ENCODE results near the gene TMA7B.

Gene TMA7B

DNA sequence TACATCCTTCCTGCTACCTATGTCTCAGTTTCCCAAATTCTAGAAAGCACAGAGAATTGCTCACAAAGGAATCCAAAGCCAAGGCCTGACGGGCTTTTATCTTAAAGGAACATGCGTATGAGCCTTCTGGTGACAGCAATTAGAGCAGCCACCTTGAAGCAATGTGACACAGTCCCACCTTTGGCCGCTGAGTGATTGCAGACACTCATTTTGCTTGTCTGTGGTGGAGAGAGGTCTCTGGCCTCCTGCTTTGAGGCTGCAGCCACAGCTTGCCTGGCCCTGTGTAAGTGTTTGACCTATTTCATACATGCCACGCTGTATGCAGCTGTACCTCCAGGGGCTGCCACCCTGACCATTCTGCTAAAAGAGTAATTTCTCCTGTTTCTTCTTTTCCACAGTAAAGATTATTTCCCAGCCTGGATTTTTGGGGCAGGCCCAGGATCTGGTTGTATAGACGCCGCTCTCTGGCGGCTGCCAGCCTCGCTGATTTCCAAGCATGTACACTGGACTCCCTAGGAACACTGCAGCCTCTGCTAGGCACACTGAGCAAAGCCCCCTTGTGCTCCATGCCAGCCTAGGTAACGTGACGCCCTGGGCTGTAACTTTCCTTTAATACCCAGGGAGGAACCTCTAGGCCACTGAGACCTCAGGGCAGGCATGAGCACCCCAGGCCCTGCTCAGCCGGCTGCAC is 1.1 kb upstream of the TMA7B start:
- no peak for FAIRE-seq
- no peak for TF ChIP-seq POLR2A (IDR thresholded peaks at IDR 0.05; ENCODE audit: low read depth, low read length)
- no peak for TF ChIP-seq TAF1 (IDR thresholded peaks at IDR 0.05; ENCODE audit: borderline replicate concordance, low read depth, low read length)
- TF ChIP-seq POLR2AphosphoS5 (IDR thresholded peaks at IDR 0.05; ENCODE audit: low read depth, low read length) = no peak
- no peak for DNase-seq (ENCODE audit: insufficient read length)

GRCh38 chr22:39960791-39961746 is 872 bp downstream of the TMA7B start:
- TF ChIP-seq POLR2A (IDR thresholded peaks at IDR 0.05; ENCODE audit: low read depth, low read length) = no peak
- TF ChIP-seq TAF1 (IDR thresholded peaks at IDR 0.05; ENCODE audit: borderline replicate concordance, low read depth, low read length) = no peak
- TF ChIP-seq POLR2AphosphoS5 (IDR thresholded peaks at IDR 0.05; ENCODE audit: low read depth, low read length) = no peak
- FAIRE-seq (peak; percentile 99), DNase-seq (ENCODE audit: insufficient read length) (peak; percentile 58)

GRCh38 chr22:39962071-39962470 is 1.9 kb downstream of the TMA7B start:
- TF ChIP-seq POLR2AphosphoS5 (IDR thresholded peaks at IDR 0.05; ENCODE audit: low read depth, low read length) (no peak), TAF1 (IDR thresholded peaks at IDR 0.05; ENCODE audit: borderline replicate concordance, low read depth, low read length) (no peak)
- FAIRE-seq (no peak), DNase-seq (ENCODE audit: insufficient read length) (no peak)

GRCh38 chr22:39965748-39966147 is 5.6 kb downstream of the TMA7B start:
- FAIRE-seq (no peak), DNase-seq (ENCODE audit: insufficient read length) (no peak)
- TF ChIP-seq POLR2A (IDR thresholded peaks at IDR 0.05; ENCODE audit: low read depth, low read length) (no peak), TAF1 (IDR thresholded peaks at IDR 0.05; ENCODE audit: borderline replicate concordance, low read depth, low read length) (no peak), POLR2AphosphoS5 (IDR thresholded peaks at IDR 0.05; ENCODE audit: low read depth, low read length) (no peak)

DNA sequence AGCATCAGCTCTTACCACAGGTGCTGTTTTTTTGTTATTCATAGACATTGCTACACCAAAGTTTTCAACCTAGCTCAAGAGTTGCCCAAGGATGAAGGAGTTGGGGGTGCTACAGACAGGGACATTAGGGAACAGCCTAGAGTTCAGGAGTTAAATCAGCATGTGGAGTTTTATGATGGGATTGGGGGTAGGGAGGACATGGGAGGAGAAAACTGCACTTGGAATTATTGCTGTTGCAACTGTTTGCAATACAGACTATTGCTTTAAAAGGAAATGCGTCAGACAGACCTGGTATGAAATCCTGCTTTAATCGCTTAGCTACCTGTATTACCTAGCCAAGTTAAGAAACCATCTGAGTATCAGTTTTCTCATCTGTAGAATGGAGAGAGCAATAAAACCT is 6.3 kb downstream of the TMA7B start:
- no peak for FAIRE-seq
- no peak for DNase-seq (ENCODE audit: insufficient read length)
- TF ChIP-seq POLR2AphosphoS5 (IDR thresholded peaks at IDR 0.05; ENCODE audit: low read depth, low read length) = no peak
- TF ChIP-seq POLR2A (IDR thresholded peaks at IDR 0.05; ENCODE audit: low read depth, low read length) = no peak
- TF ChIP-seq TAF1 (IDR thresholded peaks at IDR 0.05; ENCODE audit: borderline replicate concordance, low read depth, low read length) = no peak

- DNase-seq (ENCODE audit: insufficient read length) (no peak), FAIRE-seq (no peak)
- no peak for TF ChIP-seq TAF1 (IDR thresholded peaks at IDR 0.05; ENCODE audit: borderline replicate concordance, low read depth, low read length)
- no peak for TF ChIP-seq POLR2A (IDR thresholded peaks at IDR 0.05; ENCODE audit: low read depth, low read length)
These were observed 7.1 kb downstream of the TMA7B start for GRCh38 chr22:39967103-39967829.

DNA sequence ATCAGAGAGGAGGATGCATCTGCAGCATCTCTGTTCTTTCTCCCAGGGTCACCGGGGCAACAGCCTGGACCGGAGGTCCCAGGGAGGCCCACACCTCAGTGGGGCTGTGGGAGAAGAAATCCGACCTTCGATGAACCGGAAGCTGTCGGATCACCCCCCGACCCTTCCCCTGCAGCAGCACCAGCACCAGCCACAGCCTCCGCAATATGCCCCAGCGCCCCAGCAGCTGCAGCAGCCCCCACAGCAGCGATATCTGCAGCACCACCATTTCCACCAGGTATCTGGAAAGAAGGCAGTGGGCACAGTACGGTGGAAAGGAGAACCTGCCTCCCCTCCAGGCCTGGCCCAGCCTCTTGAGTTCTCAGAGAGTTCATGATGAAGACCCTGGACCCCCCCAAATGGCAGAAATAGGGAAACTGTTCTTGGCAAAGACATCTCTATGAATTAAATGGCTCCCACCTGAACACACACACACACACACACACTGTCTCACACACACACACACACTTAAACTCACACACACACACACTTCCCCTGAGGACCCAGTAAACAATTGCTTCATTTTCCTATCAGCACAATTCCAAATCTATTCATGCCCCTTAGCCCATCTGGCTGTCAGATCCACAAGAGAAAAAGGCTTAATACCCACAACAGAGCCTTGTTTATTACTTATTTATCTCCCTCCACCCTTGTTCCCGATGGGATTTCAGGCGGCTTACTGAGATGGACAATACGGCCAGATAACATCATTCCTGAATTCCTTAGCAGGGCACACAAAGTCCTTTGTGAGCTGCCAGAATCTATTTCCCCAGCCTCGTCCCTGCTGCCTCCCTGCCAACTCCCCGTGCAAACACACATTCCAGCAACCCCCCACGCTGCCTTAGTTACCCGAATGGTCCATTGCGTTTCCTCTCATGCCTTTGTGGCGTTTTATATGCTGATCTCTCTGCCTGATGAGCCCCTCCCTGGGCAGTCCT is 8.1 kb downstream of the TMA7B start:
- DNase-seq (ENCODE audit: insufficient read length) (no peak), FAIRE-seq (no peak)
- TF ChIP-seq POLR2A (IDR thresholded peaks at IDR 0.05; ENCODE audit: low read depth, low read length) (no peak), POLR2AphosphoS5 (IDR thresholded peaks at IDR 0.05; ENCODE audit: low read depth, low read length) (no peak), TAF1 (IDR thresholded peaks at IDR 0.05; ENCODE audit: borderline replicate concordance, low read depth, low read length) (no peak)

GRCh38 chr22:39970742-39971141 is 10.5 kb downstream of the TMA7B start:
- DNase-seq (ENCODE audit: insufficient read length) (no peak), FAIRE-seq (no peak)
- TF ChIP-seq POLR2A (IDR thresholded peaks at IDR 0.05; ENCODE audit: low read depth, low read length) (no peak), POLR2AphosphoS5 (IDR thresholded peaks at IDR 0.05; ENCODE audit: low read depth, low read length) (no peak), TAF1 (IDR thresholded peaks at IDR 0.05; ENCODE audit: borderline replicate concordance, low read depth, low read length) (no peak)

DNA sequence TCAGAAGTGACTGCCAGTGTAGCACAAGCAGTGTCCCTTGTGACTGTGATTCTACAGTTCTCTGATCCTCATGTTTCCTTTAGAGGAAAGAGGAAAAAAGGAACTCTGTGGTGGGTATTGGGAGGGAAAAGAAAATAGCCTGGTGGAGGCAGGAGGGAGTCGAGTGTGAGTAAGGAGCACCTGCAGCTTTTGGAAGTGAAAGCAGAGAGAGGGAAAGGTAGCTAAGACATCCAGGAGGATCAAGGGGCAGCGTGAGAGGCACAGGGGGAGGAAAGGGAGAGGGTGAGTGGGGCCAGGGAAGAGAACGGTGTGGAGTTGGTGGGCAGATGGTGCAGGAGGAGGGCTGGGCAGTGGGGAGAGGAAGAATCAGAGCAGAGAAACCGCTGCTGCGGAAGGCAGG is 12.4 kb downstream of the TMA7B start:
- TF ChIP-seq POLR2A (IDR thresholded peaks at IDR 0.05; ENCODE audit: low read depth, low read length) (no peak), POLR2AphosphoS5 (IDR thresholded peaks at IDR 0.05; ENCODE audit: low read depth, low read length) (no peak), TAF1 (IDR thresholded peaks at IDR 0.05; ENCODE audit: borderline replicate concordance, low read depth, low read length) (no peak)
- DNase-seq (ENCODE audit: insufficient read length) (no peak), FAIRE-seq (no peak)

DNA sequence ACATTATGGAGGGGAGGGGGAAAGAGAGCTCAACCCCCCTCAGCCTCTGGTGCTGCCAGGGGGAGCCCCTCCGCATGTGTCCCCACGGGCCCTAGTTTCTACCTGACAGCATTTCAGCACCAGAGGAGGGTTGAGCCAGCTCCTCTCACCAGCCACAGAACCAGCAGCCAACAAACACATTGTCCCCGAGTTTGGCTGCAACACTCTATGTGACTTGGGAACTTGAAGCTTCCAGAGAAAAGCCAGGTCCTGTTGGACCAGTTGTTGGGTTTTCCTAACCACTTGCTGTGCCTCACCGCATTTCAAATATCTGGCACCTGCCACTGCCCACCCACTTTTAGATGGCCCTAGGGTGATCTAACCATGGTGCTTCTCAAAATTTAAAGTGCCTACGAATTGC is 13.5 kb downstream of the TMA7B start:
- DNase-seq (ENCODE audit: insufficient read length) (no peak), FAIRE-seq (no peak)
- no peak for TF ChIP-seq POLR2A (IDR thresholded peaks at IDR 0.05; ENCODE audit: low read depth, low read length)
- no peak for TF ChIP-seq TAF1 (IDR thresholded peaks at IDR 0.05; ENCODE audit: borderline replicate concordance, low read depth, low read length)
- TF ChIP-seq POLR2AphosphoS5 (IDR thresholded peaks at IDR 0.05; ENCODE audit: low read depth, low read length) = no peak

Measured in GM12892 (cell line).